LNCaP clone FGC (cell line): ENCODE measurements around the gene P4HA3.

ENCODE experiments used
- DNase-seq: peaks from one replicate; pipeline ENCODE4 v3.0.0-alpha.2; 2011; ENCODE audit warnings: low read depth
- H3K4me3 ChIP-seq: 2 replicates; pipeline ENCODE4 v1.5.1; 2011; ENCODE audit warnings: mild to moderate bottlenecking, low read depth, low read length, control low read depth
- TF ChIP-seq, protein P1 (sequence below): IDR thresholded peaks from 2 replicates; pipeline ENCODE4 v1.5.1; 2012; ENCODE audit warnings: mild to moderate bottlenecking; ENCODE audit not compliant: control insufficient read depth, insufficient read depth; ENCODE audit errors: extremely low read depth

The P4HA3 gene

DNA sequence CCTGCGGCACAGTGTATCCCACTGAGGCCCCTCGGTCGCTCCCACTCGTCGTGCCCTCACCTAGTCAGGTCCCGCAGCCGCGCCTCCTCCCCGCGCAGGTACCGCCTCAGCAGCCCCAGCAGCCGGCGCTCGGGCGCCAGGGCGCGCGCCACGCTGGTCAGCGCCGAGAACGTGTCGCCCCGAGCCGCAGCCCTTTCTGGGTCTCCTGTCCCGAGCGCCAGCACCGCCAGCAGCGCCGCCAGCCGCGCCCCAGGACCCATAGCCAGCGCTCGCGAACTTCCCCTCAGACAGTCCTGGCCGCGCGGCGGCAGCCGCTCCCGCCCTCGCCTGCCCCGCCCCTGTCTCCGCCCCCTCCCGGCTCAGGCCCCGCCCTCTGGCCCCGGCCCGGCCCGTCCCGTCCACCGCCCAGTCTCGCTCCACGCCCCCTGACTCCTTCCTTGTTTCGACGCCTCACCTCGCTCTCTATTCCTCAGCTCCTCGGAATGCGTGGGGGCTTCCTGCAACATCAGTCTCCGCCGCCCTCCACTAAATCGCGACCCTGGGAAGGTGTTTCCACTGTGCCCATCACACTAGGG lies at the start of gene P4HA3:
TSS of gene P4HA3 (minus strand) at position 289 of the 575 bp plus-strand sequence. CDS start at position 260, 29 bp downstream.
- DNase-seq = no peak
- H3K4me3 ChIP-seq = peak within 1 kb of the TSS; percentile 47
- TF ChIP-seq, protein P1, sequence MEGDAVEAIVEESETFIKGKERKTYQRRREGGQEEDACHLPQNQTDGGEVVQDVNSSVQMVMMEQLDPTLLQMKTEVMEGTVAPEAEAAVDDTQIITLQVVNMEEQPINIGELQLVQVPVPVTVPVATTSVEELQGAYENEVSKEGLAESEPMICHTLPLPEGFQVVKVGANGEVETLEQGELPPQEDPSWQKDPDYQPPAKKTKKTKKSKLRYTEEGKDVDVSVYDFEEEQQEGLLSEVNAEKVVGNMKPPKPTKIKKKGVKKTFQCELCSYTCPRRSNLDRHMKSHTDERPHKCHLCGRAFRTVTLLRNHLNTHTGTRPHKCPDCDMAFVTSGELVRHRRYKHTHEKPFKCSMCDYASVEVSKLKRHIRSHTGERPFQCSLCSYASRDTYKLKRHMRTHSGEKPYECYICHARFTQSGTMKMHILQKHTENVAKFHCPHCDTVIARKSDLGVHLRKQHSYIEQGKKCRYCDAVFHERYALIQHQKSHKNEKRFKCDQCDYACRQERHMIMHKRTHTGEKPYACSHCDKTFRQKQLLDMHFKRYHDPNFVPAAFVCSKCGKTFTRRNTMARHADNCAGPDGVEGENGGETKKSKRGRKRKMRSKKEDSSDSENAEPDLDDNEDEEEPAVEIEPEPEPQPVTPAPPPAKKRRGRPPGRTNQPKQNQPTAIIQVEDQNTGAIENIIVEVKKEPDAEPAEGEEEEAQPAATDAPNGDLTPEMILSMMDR = peak; percentile 37

DNA sequence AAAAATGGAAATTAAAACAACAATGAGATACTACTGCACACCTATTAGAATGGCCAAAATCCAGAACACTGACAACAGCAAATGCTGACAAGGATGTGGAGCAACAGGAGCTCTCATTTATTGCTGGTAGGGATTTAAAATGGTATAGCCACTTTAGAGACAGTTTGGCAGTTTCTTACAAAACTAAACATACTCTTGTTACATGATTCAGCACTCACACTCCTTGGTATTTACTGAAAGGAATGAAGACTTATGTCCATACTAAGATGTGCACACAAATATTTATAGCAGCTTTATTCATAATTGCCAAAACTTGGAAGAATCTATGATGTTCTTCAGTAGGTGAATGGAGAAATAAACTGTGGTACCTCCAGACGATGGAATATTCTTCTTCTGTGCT lies 46.0 kb upstream of the P4HA3 start:
- H3K4me3 ChIP-seq = no peak overlapping the region
- no peak for DNase-seq
- TF ChIP-seq, protein P1 = no peak

DNA sequence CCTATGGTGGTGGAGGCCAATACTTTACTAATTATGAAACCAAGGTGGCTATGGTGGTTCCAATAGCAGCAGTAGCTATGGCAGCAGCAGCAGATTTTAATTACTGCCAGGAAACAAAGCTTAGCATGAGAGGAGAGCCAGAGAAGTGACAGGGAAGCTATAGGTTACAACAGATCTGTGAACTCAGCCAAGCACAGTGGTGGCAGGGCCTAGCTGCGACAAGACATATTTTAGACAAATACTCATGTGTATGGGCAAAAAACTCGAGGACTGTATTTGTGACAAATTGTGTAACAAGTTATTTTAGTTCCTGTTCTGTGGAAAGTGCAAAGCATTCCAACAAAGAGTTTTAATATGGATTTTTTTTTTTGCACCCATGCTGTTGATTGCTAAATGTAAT lies 44.2 kb upstream of the P4HA3 start:
- H3K4me3 ChIP-seq = no peak overlapping the region
- TF ChIP-seq, protein P1 = no peak
- no peak for DNase-seq

DNA sequence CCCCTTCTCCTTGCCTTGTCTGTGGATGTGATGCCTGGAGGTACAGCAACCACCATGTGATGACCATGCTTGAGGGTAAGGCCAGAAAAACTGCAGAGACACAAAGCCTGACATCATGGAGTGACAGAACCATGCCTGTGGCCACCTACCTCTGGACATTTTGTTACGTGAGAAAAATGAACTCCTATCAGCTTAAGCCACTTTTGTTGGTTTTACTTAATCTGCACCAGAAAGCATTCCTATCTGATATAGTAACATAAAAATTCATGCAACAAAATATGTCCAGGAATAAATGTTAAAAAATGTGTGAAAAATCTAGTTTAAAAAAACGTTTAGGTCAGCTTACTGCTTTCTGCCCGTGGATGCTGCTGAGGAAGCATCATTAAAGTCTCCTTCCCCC lies 42.6 kb upstream of the P4HA3 start:
- TF ChIP-seq, protein P1 = no peak
- DNase-seq = no peak
- no peak overlapping the region for H3K4me3 ChIP-seq

DNA sequence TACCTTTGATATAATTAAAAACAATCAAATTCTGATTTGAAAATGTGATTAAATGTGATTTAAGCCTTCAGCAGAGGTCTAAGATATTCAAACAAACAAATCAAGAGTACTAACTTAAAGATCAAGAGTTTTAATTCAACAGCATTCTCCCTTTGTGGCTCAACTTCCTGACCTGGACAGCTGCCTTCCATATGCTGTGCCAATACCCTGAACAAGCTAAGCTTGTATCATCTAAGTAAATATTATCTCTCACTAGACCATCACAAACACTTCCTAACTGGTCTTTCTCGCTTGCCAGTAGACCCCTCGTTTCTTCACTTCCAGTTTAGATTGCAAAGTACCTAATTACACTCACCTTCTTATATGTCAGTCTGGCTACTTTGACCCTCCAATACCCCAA lies 35.9 kb upstream of the P4HA3 start:
- peak; percentile 56 for DNase-seq
- TF ChIP-seq, protein P1 = no peak
- H3K4me3 ChIP-seq = no peak overlapping the region

DNA sequence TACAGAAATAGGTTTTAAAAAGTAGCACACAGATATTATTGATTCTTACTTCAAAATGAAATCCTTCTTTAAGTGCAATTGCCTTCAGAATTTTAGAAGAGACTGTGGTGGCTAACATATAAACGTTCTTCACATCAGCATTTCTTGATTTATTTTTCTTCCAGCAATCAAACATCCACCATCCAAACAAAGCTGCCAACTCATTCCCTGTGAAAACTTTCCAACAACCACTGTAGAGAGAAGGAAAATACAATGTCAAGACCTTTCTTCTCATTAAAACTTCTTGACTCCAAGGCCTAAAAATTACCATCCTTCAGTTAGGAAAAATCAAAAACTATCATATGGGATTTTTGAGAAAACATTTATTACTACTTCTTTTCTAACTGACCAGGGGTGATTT lies 34.0 kb upstream of the P4HA3 start:
- TF ChIP-seq, protein P1 = no peak
- no peak for DNase-seq
- H3K4me3 ChIP-seq = no peak overlapping the region

DNA sequence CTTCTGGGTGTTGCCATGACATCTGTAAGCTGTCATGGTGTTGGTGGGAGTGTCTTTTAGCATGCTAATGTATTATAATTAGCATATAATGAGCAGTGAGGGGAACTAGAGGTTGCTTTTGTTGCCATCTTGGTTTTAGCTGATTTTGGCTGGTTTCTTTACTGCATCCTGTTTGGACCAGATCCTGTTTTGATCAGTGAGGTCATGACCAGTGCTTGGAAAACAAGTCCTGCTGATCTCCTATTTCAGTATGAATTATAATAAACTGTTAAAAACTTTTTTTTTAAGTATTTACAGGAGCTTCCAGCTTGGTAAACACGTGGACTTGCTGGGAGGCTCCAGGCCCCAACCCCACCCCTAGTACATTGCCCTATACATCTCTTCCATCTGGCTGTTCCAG lies 30.5 kb upstream of the P4HA3 start:
- no peak overlapping the region for H3K4me3 ChIP-seq
- DNase-seq = peak; percentile 49
- TF ChIP-seq, protein P1 = no peak
